Fibroblast of villous mesenchyme (primary cell): ENCODE measurements around the gene AXIN1. TPM values are rescaled to one million over a fixed set of nuclear protein-coding genes. Genes with fewer than 3 reads are reported as not detected.

Source experiments
- DNase-seq: peaks from one replicate; pipeline ENCODE4 v3.0.0-alpha.2; 2010; ENCODE audit warnings: low read depth
- H3K4me3 ChIP-seq: 2 replicates; pipeline ENCODE4 v1.5.1; 2011; ENCODE audit warnings: low read depth, mild to moderate bottlenecking, low read length
- CTCF ChIP-seq: IDR thresholded peaks from 2 replicates; pipeline ENCODE4 v1.5.1; 2012; ENCODE audit warnings: low read depth, mild to moderate bottlenecking, low read length; ENCODE audit not compliant: insufficient read depth
- total RNA-seq: library from RNA; depleted of rRNA; stranded (reverse); fragments of >200 nt; gene quantifications from 2 replicates; pipeline ENCODE4 v1.2.3, GENCODE V29; 2012

The AXIN1 gene
- total RNA-seq, 1 donor, result 16.4 TPM

DNA sequence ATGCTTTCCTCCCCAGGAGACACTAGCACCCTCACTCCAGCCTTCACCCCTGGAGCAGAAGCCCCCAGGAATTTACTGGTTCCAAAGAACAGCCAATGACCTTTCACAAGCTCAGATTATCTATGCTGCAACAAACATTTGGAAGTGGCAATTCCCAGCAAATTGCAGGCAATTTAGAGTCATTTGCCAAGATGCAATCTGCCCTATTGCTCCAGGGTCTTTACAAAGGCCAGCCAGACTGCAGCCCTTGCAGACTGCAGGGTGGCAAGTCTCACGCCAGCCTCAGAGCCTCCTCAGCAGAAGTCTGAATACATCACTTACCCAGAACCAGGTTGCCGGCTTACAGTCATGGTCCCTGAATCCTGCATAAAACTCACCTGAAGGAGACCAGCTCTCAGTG lies 21.8 kb downstream of the AXIN1 start:
- peak; percentile 34 for DNase-seq
- H3K4me3 ChIP-seq, result no peak overlapping the region
- no peak for TF ChIP-seq CTCF

DNA sequence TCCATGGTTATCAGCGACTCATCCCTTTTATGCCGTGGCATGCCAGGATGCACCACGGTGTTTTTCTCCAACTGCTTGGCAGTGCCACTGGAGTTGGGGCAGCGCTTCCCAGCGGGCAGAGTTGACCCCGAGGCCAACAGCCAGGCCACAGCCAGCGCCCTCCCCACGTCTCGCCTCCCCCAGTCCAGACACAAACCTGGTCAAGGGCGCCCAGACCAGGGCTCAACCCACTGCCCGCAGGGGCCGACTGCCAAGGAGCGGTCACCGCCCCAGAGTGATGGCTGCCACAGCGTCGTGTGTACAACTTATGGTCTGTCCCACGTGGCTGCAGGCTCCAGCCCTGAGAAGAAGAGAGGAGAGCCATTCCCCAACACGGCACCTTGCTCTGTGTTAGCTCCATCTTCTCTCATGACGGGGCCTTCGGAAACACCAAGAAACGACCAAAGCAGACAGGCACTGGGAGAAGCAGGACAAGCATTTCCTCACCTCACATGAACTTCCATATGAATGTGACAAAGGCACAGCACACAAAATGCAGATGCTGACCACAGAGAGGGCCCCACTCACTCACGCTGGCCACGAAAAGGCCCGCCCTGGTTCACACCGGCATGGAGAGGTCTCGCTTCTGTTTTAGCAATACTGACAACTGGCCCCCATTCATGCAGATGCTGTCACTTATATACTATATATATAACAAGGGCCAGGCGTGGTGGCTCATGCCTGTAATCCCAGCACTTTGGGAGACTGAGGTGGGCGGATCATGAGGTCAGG lies 27.0 kb downstream of the AXIN1 start:
- no peak for TF ChIP-seq CTCF
- DNase-seq, result no peak
- H3K4me3 ChIP-seq, result no peak overlapping the region

GRCh38 chr16:324451-325334 lies 27.8 kb downstream of the AXIN1 start:
- no peak for TF ChIP-seq CTCF
- no peak overlapping the region for H3K4me3 ChIP-seq
- DNase-seq, result no peak

GRCh38 chr16:324201-324450 lies 28.4 kb downstream of the AXIN1 start:
- no peak overlapping the region for H3K4me3 ChIP-seq
- no peak for DNase-seq
- no peak for TF ChIP-seq CTCF

GRCh38 chr16:322476-323143 lies 29.9 kb downstream of the AXIN1 start:
- H3K4me3 ChIP-seq, result no peak overlapping the region
- no peak for DNase-seq
- no peak for TF ChIP-seq CTCF

- TF ChIP-seq CTCF, result no peak
- DNase-seq, result no peak
- H3K4me3 ChIP-seq, result no peak overlapping the region
Measured at GRCh38 chr16:321532-321931, 31.0 kb downstream of the AXIN1 start.
